Measurements from ENCODE around the gene FRY.
A peak's percentile ranks its signal among the peaks of the same experiment; 100 is the strongest.

Gene FRY

GRCh38 chr13:32134241-32135055 is 102.9 kb downstream of the FRY start:
- Mint-ChIP-seq H3K36me3 (ENCODE audit: low read depth) (no peaks in the 10 kb centered on the region), H3K9me3 (no peaks in the 10 kb centered on the region), H3K27ac (no peak overlapping the region), H3K27me3 (ENCODE audit: low read depth, poor library complexity) (peaks cover 3% of the 10 kb centered on the region), H3K4me3 (no peak overlapping the region), H3K4me1 (no peaks in the 10 kb centered on the region)
- no peak for DNase-seq
- no peak for TF ChIP-seq CTCF (IDR thresholded peaks at IDR 0.05)

DNA sequence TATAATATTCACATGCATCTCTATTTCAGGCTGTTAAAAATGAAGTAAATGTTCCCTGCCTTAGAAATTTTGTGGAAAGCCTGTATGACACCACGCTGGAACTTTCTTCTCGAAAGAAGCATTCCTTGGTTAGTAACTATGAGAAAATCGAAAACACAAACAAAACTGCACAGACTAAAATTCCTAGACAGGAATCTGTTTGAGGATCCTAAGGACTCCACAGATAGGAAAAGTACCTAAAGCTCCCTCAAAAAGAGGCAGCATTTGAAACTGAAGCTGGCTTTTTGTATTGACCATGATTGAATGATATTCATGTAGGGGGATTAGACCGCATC is 103.4 kb downstream of the FRY start:
- Mint-ChIP-seq H3K27ac (no peak overlapping the region), H3K27me3 (ENCODE audit: low read depth, poor library complexity) (peaks cover 3% of the 10 kb centered on the region), H3K4me3 (no peak overlapping the region), H3K4me1 (no peaks in the 10 kb centered on the region), H3K9me3 (no peaks in the 10 kb centered on the region), H3K36me3 (ENCODE audit: low read depth) (no peaks in the 10 kb centered on the region)
- no peak for DNase-seq
- TF ChIP-seq CTCF (IDR thresholded peaks at IDR 0.05) = no peak

GRCh38 chr13:32135655-32136054 is 104.1 kb downstream of the FRY start:
- H3K9me3 Mint-ChIP-seq = no peaks in the 10 kb centered on the region
- peak overlapping the region; percentile 2 for H3K27ac Mint-ChIP-seq
- peaks cover 6% of the 10 kb centered on the region for H3K27me3 Mint-ChIP-seq (ENCODE audit: low read depth, poor library complexity)
- H3K4me3 Mint-ChIP-seq = no peak overlapping the region
- TF ChIP-seq CTCF (IDR thresholded peaks at IDR 0.05) = no peak
- no peaks in the 10 kb centered on the region for H3K36me3 Mint-ChIP-seq (ENCODE audit: low read depth)
- no peak for DNase-seq
- H3K4me1 Mint-ChIP-seq = no peaks in the 10 kb centered on the region

- Mint-ChIP-seq H3K27ac (no peak overlapping the region), H3K4me1 (no peaks in the 10 kb centered on the region), H3K9me3 (no peaks in the 10 kb centered on the region), H3K36me3 (ENCODE audit: low read depth) (no peaks in the 10 kb centered on the region), H3K27me3 (ENCODE audit: low read depth, poor library complexity) (peaks cover 6% of the 10 kb centered on the region), H3K4me3 (no peak overlapping the region)
- no peak for TF ChIP-seq CTCF (IDR thresholded peaks at IDR 0.05)
- DNase-seq = no peak
Measured at GRCh38 chr13:32136061-32136460, 104.5 kb downstream of the FRY start.

DNA sequence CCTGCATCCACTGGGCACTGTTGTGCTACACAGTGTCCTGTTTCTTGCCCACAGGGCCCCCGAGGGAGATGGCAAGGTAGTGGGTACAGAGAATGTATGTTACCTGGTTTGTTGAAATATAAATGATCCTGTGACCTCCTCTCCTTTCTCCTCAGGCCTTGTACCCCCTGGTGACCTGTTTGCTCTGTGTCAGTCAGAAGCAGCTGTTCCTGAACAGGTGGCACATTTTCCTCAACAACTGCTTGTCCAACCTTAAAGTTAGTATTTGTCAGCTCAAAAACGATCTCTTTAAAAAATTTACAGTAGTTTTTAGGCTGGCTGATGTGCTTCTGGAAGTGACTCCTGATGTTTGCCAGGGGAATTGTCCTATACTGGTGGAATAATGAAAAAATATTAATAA is 105.1 kb downstream of the FRY start:
- H3K27ac Mint-ChIP-seq = peak overlapping the region; percentile 81
- H3K36me3 Mint-ChIP-seq (ENCODE audit: low read depth) = no peaks in the 10 kb centered on the region
- no peak overlapping the region for H3K4me3 Mint-ChIP-seq
- no peaks in the 10 kb centered on the region for H3K9me3 Mint-ChIP-seq
- no peak for DNase-seq
- no peak for TF ChIP-seq CTCF (IDR thresholded peaks at IDR 0.05)
- H3K27me3 Mint-ChIP-seq (ENCODE audit: low read depth, poor library complexity) = peaks cover 6% of the 10 kb centered on the region
- no peaks in the 10 kb centered on the region for H3K4me1 Mint-ChIP-seq

GRCh38 chr13:32139251-32139650 is 107.7 kb downstream of the FRY start:
- Mint-ChIP-seq H3K4me3 (no peak overlapping the region), H3K27ac (no peak overlapping the region), H3K27me3 (ENCODE audit: low read depth, poor library complexity) (peaks cover 6% of the 10 kb centered on the region), H3K36me3 (ENCODE audit: low read depth) (no peaks in the 10 kb centered on the region), H3K9me3 (no peaks in the 10 kb centered on the region), H3K4me1 (peaks cover 5% of the 10 kb centered on the region)
- no peak for TF ChIP-seq CTCF (IDR thresholded peaks at IDR 0.05)
- no peak for DNase-seq

Data from nephron progenitor cell (in vitro differentiated cells).